ENCODE results near the gene DEF6.

- no peak for TF ChIP-seq TAF1 (conservative IDR thresholded peaks at IDR 0.05)
- TF ChIP-seq, protein P1, sequence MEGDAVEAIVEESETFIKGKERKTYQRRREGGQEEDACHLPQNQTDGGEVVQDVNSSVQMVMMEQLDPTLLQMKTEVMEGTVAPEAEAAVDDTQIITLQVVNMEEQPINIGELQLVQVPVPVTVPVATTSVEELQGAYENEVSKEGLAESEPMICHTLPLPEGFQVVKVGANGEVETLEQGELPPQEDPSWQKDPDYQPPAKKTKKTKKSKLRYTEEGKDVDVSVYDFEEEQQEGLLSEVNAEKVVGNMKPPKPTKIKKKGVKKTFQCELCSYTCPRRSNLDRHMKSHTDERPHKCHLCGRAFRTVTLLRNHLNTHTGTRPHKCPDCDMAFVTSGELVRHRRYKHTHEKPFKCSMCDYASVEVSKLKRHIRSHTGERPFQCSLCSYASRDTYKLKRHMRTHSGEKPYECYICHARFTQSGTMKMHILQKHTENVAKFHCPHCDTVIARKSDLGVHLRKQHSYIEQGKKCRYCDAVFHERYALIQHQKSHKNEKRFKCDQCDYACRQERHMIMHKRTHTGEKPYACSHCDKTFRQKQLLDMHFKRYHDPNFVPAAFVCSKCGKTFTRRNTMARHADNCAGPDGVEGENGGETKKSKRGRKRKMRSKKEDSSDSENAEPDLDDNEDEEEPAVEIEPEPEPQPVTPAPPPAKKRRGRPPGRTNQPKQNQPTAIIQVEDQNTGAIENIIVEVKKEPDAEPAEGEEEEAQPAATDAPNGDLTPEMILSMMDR (IDR thresholded peaks at IDR 0.05; ENCODE audit: low read depth, low read length, missing input control), result no peak
- no peak for TF ChIP-seq JUND (IDR thresholded peaks at IDR 0.05)
- no peak for TF ChIP-seq FOXA1 (IDR thresholded peaks at IDR 0.05)
Observed at GRCh38 chr6:35298625-35299140, 1.1 kb downstream of the DEF6 start.

Measured in liver (tissue), 3 donors.